ENCODE results near the gene RNPEPL1.

The RNPEPL1 gene

GRCh38 chr2:240578488-240578887, 10.2 kb downstream of the RNPEPL1 start:
- DNase-seq: no peak

DNA sequence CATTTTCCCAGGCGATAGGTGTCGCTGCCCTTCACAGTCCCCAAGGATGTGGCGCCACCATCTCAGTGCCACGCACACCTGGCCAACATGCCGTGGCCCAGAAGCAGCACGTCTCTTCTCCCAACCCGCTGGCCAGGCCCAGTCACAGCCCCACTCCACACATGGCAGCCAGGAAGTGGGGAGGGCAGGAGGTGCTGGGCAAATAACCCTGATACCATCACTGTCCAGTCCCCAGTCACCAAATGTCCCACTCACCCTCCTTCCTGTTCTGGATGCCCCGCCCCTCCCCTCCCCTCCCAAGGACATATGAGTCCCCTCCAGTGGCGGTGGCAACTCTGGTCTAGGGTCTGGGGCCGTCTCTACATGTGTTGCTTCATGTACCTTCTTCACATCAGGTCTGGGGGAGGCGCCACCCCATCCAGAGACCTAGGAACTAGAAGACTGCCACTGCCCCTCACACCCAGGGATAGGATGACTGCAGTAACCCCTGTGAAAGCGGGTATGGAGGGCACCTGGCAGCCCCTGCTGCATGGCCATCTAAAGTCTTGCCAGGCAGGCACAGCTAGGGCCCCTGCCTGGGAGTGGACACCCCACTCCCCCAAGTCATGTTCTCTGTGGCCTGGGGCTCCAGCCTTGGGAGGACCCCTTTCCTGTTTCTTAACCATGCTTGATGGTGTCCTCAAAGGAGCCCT, 10.9 kb downstream of the RNPEPL1 start:
- no peak for DNase-seq

DNA sequence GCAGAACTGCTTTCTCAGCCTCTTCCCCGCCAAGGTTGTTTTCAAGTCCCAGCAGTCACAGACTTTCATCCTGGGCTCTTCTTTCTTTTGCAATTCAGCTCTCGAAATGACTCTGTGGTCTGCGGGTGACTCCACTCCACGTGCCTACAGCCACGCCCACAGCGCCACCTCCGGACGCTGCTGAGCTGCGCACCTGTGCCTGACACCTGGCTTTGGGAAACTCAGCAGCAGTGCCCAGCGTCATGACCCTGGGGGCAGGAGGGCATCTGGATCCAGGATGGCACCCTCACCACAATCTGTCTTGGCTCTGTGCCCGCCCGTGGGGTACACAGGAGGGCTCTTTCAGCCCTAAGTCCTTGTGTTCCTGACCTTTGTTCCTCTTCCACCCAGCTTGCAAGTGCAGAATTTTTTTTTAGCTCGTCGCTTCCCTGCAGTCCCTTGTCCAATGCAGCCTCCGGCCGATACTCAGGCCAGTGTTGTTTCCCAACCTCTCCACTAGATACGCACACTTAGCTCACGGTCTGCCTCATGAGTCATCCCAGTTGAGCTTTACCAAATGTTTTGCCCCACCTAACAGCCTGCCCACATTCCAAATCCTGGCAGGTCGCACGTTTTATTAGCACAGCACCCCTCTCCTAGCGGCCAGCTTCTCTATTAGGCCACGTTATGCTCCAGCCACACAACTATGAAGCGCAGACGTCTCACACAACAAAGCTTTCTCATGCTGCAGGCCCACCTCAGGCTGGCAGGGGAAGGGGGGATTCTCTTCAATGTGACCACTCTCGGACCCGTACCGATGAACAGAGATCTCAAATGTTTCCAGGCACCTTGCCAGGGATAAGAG, 11.7 kb downstream of the RNPEPL1 start:
- DNase-seq: no peak

GRCh38 chr2:240581811-240582210, 13.5 kb downstream of the RNPEPL1 start:
- DNase-seq: no peak

DNA sequence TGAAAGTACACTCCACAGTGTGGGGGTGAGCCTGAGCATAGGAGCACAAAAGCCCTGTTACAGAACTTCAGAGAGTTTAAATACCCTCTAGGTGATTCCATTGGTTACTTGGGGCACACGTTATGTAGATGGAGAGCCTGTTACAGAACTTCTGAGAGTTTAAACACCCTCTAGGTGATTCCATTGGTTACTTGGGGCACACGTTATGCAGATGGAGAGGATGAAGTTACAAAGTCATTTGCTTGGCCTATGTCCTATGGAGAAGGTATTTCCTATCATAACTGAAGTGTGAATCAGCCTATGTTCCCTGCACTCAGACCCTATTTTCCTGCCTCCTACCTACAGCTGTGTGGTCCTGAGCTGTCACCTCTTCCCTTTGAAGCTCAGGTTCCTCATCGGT, 14.5 kb downstream of the RNPEPL1 start:
- no peak for DNase-seq

GRCh38 chr2:240583774-240584173, 15.5 kb downstream of the RNPEPL1 start:
- no peak for DNase-seq

- peak; percentile 98 for DNase-seq
Measured at GRCh38 chr2:240584486-240585031, 16.3 kb downstream of the RNPEPL1 start.

DNA sequence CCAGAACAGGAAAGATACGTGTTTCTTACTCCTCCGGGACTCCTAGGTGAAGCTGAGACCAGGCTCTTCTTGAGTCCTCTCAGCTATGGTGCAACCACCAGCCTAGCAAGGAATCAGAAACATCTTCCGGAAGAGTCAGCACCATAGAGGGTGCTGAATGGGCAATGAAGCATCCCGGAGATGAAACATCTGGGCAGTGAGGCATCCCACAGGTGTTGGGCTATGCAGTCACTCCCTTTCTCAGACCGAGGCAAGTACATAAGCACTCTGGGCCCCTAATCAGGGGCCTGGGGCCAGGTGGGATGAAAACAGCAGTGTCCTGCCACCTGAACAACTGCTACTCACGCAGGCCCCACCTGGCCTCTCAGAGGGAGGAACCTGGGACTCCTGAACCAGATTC, 16.8 kb downstream of the RNPEPL1 start:
- no peak for DNase-seq

DNA sequence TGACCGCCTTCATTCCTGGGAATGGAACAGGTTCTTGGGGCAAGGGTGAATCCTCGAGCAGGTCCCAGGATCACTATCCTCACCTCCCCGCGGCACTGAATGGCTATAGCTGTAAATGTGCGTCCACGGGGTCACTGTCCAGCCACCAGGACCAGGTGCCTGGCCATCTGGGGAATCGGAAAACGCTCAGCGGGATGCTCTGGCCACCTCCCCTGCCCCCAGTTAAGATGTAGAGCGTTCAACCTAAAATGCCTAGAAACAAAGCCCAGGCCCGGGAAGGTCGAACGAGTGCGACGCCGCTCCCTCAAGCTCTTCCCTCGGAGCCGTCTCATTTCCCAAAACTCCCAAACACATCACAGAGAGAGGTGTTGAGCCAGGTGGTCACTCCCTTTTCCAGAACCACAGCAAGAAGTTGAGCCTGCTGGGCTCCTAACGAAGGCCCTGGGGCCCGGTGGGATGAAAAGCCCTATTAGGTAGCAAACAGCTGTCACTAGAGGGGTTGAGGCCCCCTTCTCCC, 17.5 kb downstream of the RNPEPL1 start:
- DNase-seq: no peak

GRCh38 chr2:240586198-240586918, 18.1 kb downstream of the RNPEPL1 start, which contains the start of gene CAPN10:
CAPN10 (plus strand) TSS chr2:240586734; CDS start chr2:240586912, 178 bp downstream.
- DNase-seq: peak; percentile 41

GRCh38 chr2:240586919-240587800, 18.9 kb downstream of the RNPEPL1 start:
- DNase-seq: no peak

DNA sequence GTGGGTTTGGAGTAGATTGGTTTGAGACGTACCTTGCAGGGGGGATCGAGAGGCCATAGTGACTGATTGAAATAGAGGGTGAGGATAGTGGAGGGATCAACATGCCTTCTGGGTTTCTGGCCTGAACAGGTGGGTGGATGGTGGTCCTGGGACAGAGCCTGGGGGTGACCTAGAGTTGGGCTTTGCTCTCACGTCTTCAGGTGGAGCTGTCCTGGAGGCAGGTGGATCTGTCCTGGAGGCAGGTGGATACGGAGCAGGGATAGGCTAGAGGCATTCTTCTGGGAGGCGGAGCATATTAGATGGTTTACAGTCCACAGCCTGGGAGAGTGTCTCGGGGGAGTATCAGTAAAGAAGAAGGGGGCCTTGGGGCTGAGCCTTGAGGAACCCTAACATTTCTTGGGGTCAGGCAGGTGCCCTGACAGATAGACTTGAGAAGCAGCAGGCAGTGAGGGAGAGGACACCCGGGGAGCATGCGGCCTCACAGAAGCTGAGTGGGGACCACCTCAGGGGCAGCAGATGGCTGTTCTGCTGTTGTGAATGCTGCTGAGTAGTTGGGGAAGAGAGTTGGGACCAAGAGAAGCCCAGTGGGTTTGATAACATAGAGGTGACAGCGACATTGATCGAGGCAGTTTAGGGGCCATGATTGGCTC, 19.8 kb downstream of the RNPEPL1 start:
- DNase-seq: no peak

GRCh38 chr2:240588669-240589068, 20.4 kb downstream of the RNPEPL1 start:
- no peak for DNase-seq

DNA sequence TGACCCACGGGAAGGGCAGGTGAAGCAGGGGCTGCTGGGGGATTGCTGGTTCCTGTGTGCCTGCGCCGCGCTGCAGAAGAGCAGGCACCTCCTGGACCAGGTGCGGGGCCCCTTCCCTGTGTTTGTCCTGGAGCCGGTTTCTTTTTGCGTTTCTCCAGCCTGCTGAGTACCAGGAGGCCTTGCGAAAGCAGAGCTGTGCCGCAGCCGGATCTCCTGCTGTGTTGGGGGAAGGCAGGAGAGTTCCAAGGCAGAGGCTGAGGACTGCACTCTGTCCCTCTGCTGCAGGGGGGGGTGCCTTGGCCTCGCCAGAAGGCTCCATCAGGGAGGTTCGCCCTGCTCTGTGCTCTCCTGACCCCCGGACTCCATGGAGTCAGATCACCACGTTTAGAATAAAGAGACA, 21.1 kb downstream of the RNPEPL1 start:
- DNase-seq: no peak

DNA sequence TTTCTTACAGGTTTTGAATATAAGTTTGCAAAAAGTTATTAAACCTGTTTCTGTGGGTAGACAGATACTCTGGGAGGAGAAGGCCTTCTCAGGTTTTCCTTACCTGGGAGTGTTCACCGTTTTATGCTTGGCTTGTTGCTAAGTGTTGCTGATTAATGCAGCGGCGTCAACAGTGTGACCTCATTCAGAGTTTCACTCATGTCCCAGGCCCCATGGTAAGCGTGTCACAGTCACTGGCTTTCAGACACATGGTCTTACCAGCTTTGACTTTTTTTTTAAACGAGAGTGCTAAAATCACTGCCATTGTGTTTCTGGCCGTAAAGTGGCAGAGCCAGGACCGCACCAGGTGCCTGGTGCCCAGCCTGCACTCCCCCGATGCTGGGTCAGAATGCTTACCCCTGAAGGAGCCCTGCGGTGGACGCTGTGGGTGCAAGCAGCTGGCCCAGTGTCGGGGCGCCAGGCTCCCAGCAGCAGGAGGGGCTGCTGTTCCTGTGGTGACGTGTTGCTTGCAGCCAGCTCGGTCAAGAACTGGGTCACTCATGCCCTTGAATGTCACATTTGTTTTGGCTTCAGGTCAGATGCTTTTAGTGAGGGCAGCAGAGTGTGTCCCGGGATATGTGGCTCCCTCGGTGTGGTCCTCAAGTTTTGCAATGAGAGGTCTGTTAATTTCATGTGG, 21.7 kb downstream of the RNPEPL1 start:
- DNase-seq: no peak

GRCh38 chr2:240590681-240591111, 22.4 kb downstream of the RNPEPL1 start:
- DNase-seq: no peak

GRCh38 chr2:240591226-240591625, 22.9 kb downstream of the RNPEPL1 start:
- no peak for DNase-seq

- no peak for DNase-seq
Measured at GRCh38 chr2:240591784-240592183, 23.5 kb downstream of the RNPEPL1 start.

GRCh38 chr2:240593026-240593702, 24.9 kb downstream of the RNPEPL1 start:
- DNase-seq: no peak
